Measurements from ENCODE around the gene BST1.
"Not testable (repeated sequence)": the region's sequence is repeated elsewhere in the genome, so short reads cannot be mapped to it uniquely, and the experiment has no call there.

The BST1 gene

GRCh38 chr4:15714141-15714540 is 11.3 kb downstream of the BST1 start:
- DNase-seq = no peak

GRCh38 chr4:15714646-15715435 is 12.0 kb downstream of the BST1 start:
- peak; percentile 9 for DNase-seq

GRCh38 chr4:15716115-15716514 is 13.2 kb downstream of the BST1 start:
- no peak for DNase-seq

- no peak for DNase-seq
These were observed 14.2 kb downstream of the BST1 start for GRCh38 chr4:15717086-15717485.

GRCh38 chr4:15717657-15718416 is 15.0 kb downstream of the BST1 start:
- no peak for DNase-seq

DNA sequence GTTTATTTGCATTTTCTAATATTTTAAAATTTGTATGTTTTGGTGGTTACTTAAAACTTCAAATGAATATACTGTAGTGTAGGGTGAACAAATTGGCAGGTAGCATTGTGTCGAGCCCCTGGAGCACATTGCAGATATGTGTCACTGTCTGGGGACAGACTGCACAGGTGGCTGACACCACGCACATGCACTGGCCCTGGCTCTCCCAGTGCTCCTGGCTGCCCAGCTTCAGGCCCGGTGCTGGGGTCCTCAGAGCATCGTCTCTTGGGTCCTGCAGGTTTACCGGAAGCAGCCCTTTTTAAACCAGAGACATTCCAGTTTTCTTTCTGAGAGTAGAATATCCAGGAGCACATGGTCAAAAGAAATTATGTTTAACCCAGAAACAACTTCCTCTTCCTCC is 15.6 kb downstream of the BST1 start:
- DNase-seq = no peak

DNA sequence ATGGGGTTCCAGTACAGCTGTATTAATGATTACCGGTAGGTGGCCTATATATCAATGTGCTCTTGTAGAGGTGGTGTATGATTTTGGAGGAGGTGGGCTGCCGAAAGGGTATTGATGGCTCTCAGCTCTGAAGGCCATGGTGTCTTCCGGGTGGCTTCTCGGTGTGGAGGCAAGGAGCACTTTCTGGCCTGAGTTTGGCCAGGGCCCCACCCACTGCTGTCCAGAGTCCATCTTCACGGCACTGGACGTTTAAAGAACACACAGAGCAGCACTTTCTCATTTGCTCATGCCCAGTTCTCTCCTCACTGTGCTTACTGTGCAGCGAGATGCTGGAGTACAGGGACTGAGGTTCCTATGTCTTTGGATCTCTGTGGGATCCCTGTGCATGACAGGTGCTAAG is 16.1 kb downstream of the BST1 start:
- no peak for DNase-seq

- DNase-seq = no peak
These were observed 16.6 kb downstream of the BST1 start for GRCh38 chr4:15719506-15719905.

GRCh38 chr4:15720851-15721250 is 18.0 kb downstream of the BST1 start:
- no peak for DNase-seq

DNA sequence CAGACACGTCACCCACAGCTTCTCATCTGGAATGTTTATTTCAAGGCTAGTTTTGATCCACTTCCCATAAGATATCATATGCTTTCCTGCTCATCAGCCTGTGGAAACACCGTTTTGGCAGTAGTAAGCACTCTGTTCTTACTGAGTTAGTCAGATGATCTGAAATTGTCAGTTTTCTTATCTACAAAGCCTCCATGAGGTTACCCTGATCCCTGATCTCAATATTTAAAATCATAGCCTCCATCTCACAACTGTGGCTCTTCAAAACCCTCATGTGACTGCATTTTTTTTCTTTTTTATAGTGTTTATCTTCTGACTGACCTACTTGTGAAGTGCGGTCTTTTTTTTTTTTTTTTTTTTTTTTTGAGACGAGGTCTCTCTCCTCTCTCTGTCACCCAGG is 22.7 kb downstream of the BST1 start:
- peak; percentile 16 for DNase-seq

DNA sequence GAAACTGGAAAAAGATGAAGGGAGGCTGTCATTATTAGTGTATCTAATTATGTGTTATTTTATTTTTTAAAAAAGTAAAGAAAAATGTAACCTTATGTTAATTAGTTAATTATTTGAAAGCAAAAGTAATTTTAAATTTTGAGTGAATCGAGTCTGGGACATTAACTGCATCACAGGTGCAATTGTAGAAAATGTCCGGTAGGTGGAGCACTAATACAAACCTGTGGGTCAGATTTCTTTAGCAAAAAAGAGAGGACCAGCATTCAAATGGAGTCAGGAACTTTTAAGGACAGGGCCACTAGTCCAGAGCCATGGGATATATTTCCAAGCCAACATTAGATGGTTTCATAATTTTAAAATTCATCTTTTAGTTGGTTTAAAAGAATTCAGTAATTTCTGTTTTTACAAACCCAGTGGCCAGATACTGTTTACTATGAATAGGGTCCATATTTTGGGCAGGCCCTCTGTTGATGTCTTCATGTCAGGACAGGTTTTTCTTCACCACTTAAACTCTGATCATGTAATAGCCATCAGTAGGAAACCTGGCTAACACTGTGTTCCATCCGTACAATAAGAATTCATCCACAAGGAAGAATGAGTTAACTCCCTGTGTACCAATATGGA is 27.2 kb downstream of the BST1 start:
- peak; percentile 65 for DNase-seq

DNA sequence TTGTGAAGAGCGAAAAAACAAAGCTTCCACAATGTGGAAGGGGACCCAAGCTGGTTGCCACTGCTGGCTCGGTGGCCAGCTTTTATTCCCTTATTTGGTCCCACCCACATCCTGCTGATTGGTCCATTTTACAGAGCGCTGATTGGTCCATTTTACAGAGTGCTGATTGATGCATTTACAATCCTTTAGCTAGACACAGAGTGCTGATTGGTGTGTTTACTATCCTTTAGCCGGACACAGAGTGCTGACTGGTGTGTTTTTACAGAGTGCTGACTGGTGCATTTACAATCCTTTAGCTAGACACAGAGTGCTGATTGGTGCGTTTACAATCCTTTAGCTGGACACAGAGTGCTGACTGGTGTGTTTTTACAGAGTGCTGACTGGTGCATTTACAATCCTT is 30.2 kb downstream of the BST1 start:
- not testable (repeated sequence) for DNase-seq

DNA sequence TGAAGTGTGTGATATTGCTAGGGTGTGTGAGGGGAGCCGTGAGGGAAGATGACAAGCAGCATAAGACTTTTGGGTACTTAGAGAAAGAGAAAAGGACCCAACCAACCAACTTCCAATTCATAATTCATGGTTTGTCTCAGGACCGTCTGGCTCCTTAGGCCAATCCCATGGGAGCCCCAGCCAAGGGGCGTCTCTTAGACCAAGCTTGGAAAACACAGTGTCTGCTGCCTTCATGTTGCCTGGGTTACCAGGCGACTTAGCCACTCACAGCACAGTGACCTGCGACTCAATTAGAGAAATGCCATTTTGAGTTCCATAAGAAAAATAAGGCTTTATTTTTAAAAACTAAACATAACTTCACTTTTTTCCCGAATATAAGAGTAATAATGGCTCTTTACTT is 32.7 kb downstream of the BST1 start:
- no peak for DNase-seq

DNA sequence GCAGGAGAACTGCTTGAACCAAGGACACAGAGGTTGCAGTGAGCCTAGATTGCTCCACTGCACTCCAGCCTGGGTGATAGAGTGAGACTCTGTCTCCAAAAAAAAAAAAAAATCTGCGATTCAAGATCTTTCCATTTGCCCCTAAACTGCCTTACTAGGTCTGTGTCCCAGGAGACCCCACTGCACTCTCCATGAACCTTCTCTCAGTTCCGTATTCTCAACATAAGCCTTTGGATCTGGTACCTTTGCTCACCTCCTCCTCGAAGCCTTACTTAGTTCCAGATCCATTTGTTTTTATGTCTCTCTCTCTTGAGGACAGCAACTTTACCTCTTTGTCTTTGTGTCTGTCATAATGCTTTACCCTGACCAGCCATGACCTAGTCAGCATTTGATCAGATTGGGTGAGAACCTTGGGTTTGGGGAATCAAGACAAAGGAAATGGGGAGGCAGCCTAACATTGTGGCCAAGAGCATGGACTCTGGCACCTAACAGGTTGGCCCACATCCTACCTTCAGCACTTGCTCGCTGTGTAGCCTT is 33.7 kb downstream of the BST1 start:
- no peak for DNase-seq

DNA sequence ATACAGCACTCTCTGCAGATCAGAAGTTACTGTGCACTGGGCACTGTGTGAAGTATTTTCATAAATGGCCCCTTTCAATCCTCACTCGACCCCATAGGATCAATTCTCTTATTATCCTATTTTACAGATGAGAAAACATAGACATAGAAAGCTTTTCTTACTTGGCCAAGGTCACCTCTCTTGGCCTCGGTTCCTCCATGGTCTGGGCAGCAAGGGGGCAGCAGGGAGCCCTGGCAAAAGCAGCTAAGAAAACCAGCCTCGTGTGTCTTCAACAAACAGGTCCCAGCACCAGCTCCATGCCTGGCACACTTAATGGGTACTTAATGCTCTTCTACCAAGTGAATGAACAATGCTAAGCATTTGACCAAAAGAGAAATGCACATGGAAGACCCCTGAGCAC is 34.4 kb downstream of the BST1 start:
- DNase-seq = no peak

GRCh38 chr4:15738877-15739276 is 36.0 kb downstream of the BST1 start:
- no peak for DNase-seq

GRCh38 chr4:15740764-15741404 is 38.0 kb downstream of the BST1 start:
- no peak for DNase-seq

DNA sequence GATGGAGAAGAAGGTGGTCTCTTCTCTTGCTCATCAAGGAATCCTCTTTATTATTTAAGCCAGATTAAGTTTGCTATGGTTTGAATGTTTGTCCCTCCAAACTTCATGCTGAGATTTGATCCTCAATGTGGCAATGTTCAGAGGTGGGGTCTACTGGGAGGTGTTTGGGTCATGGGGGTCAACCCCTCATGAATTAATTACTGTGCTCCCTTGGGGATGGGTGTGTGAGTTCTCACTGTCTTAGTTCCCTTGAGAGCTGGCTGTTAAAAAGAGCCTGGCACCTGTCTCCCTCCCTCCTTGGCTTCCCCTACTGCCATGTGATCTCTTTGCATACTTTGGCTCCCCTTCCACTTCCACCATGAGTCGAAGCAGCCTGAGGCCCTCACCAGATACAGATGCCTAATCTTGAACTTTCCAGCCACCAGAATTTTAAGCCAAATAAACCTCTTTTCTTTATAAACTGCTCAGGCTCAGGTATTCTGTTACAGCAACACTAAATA is 39.3 kb downstream of the BST1 start:
- DNase-seq = no peak

DNA sequence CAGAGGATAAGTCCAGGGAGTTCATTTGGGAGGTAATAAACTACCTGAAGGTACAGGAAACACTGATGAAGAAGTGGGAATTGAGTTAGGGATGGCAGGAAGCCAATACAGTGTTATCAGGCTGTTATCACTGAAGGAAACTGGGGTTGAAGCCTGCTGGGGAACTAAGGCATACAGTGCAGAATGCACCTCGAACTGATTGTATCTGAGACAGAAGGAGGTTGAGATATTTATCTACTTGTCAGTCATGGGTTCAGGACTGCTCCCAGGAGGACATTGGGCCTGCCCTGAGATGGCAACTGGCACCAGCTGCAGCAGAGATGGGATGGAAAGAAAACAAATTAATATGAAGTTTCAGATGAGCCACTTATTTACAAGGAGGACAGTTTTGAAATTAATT is 39.8 kb downstream of the BST1 start:
- DNase-seq = no peak

GRCh38 chr4:15744016-15744545 is 41.2 kb downstream of the BST1 start:
- DNase-seq = no peak

GRCh38 chr4:15746110-15746509 is 43.2 kb downstream of the BST1 start:
- DNase-seq = no peak

DNA sequence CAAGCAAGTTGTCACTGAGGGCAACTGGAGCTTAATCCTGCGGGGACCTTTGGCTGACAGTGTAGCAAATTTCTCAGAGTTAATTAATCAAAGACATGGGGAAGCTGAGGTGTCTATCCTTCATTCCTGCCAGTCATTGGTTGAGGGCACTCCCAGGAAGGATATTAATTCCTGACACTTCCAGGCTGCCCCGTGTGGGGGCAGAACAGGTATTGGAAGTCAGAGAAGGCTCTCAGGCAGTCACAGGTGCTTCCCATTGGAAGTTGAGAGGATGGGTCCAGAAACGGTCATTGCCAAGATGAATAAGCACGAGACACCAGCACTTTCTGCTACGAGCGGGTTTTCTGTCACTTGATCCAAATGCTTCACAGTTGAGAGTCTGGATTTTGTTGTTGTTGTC is 46.1 kb downstream of the BST1 start:
- DNase-seq = no peak

- no peak for DNase-seq
These were observed 48.3 kb downstream of the BST1 start for GRCh38 chr4:15751153-15751552.
